ENCODE measurements around the gene PTGFR.

Gene PTGFR

GRCh38 chr1:78490861-78491450 lies at the start of gene PTGFR:
Gene PTGFR (plus strand): TSS chr1:78490974. CDS start chr1:78492744, 1,770 bp downstream.
- DNase-seq, result peak; percentile 47

- DNase-seq, result no peak
These were observed 48.9 kb upstream of the PTGFR start for GRCh38 chr1:78441921-78442320.

GRCh38 chr1:78447086-78447485 lies 43.7 kb upstream of the PTGFR start:
- DNase-seq, result no peak

GRCh38 chr1:78464449-78464891 lies 26.3 kb upstream of the PTGFR start:
- no peak for DNase-seq

GRCh38 chr1:78465143-78465542 lies 25.6 kb upstream of the PTGFR start:
- DNase-seq, result no peak

DNA sequence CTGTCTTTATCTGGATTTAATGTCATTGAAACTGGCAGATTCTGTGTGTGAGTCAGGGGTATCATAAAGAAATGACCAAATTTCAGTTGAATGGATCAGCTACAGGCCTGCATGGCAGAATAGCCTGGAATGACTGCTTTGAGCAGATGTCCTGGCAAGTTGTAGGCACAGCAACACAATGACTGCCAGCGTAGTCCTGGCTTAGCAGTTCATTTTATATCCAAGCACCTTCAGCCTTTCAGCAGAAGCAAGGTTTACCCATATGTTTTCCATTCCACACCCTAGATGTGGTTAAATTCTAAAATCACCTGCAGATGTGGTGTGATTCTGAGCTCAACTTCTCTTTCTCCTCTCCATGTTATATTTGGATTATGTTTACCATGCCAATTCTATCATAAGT lies 22.3 kb upstream of the PTGFR start:
- DNase-seq, result peak; percentile 31

- no peak for DNase-seq
These were observed 21.2 kb upstream of the PTGFR start for GRCh38 chr1:78469576-78469975.

- no peak for DNase-seq
These were observed 18.7 kb upstream of the PTGFR start for GRCh38 chr1:78471890-78472620.

DNA sequence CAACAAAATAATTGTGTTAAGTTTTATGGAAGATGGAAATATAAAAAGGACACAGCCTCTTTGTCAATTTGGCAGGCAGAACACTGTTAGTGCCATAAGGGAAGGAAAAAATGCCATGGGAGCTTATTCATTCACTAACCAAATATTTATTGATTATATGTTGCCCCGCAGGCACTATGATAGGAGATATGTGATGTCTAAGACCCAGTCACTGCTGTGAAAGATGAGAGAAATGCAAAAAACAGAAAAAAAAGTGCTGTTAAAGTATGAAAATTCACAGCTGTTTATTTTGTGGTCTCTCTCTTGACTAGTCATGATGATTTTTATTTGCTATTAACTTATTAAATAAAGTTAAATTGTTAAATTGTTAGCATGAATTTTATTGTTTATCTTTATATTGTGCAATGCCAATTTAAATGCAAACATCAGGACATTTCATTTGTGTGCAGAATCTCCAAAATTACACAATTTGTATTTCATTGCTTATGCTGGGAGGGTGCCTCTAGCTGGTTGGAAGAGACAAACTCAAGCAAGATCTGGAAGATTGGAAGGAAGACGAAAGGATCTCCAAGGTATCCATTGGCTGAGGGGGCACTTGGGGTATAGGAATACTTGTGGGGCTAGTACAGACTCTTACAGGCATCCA lies 17.8 kb upstream of the PTGFR start:
- DNase-seq, result no peak

DNA sequence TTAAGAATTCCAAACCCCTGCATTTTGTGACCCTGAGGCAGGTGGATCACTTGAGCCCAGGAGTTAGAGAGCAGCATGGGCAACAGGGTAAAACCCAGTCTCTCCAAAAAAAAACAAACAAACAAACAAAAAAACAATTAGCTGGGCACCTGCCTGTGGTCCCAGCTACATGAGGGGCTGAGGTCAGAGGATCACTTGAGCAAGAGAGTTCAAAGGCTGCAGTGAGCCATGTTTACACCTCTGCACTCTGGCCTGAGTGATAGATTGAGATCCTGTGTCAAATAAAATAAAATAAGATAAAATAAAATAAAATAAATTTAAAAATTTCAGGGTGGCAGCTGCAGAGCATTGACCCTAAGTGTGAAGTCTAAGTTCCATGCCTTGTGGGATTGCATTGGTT lies 16.7 kb upstream of the PTGFR start:
- DNase-seq, result no peak

DNA sequence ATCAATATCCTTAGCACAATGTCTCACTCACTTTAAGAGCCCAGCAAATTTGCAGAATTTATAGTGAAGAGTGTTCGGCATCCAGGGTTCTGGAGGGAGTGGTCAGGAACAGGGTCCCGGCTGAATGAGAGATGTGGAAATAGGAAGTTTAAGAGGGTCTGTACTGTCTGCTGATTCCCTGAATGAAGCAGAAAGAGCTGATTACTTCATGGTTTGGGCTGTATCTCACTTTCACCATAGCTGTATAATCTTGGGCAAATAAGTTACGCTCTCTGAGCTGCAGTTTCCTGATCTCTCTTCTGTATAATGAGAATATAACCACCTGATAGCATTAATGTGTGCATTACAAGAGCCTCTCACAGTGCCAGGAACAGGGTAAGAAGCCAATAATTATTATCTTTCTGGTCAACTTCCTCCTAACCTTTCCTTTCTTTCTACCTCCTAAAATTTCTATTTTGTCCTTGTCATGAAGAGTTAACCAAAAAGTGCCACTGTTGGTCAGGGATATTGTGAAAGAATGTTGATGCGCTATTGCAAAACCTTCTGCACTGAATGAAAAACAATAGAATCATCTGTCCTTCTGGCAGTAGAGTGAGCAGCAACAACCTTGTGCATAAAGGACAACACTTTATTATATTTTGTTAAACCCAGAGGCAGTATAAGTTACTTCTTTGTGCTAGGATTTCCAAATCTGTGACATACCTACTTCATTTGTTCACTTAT lies 14.7 kb upstream of the PTGFR start:
- no peak for DNase-seq

DNA sequence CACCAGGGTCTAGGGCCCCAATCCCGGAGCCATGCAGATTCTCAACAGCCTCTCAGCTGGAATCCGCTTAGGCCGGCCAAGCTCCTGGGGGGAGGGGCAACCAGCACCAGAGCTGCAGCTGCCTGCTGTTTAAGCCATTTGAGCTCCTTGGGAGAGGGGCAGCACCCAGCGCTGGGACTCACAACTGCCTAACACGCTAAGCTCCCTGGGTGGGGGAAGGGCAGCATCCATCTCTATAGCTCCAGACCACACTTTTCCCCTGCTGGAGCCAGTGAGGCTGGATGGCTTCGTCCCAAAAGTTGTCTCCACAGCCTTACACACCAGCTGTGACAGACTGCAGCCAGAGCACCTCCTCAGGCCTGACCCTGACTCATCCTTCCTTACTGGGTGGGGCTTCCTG lies 6.9 kb upstream of the PTGFR start:
- no peak for DNase-seq

DNA sequence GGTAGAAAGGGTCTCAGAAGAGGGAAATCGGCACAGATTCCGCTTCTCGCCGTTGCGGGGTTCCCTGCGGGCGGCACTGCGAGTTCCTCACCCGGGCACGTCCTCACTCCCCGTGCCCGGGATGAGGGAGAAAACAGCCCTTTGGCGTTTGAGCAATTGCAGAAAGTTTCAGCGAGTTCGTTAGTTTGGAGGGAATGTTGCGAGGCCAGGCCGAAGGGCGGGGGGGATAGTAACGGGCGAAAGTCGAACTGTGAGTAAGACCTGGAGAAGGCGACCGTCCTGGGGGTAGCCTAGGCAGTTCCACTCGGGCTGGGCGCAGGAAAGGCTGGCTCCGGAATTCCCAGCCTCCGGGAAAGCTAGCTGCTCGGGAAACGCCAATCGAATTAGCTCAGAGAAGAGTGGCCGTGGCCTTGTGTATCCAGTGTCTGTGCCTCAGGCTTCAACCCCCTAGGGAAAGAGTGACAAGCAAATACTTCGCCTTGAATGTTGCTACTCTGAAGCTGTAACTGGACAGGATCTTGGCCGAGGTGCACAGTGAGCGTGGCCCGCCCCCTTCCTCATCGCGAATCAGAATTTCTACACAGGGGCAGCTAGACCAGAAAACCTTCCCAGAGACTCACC lies 787 bp downstream of the PTGFR start:
- DNase-seq, result peak; percentile 53

DNA sequence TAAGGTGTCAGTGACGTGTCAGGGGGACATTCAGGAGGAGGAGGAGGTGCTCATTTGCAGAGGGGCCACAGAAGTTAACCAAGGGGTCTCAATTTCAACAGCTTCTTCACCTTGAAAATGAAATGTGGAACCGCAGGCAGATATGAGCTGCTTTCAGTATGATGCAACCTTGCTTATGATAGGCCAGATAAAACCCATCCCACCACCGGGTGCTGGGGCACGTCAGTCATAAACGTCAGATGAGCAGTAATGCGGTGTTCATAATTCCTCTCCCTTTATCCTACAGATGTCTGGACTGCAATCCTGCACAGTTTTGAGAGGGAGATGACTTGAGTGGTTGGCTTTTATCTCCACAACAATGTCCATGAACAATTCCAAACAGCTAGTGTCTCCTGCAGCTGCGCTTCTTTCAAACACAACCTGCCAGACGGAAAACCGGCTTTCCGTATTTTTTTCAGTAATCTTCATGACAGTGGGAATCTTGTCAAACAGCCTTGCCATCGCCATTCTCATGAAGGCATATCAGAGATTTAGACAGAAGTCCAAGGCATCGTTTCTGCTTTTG lies 1.7 kb downstream of the PTGFR start:
- no peak for DNase-seq

GRCh38 chr1:78493451-78493850 lies 2.7 kb downstream of the PTGFR start:
- no peak for DNase-seq

DNA sequence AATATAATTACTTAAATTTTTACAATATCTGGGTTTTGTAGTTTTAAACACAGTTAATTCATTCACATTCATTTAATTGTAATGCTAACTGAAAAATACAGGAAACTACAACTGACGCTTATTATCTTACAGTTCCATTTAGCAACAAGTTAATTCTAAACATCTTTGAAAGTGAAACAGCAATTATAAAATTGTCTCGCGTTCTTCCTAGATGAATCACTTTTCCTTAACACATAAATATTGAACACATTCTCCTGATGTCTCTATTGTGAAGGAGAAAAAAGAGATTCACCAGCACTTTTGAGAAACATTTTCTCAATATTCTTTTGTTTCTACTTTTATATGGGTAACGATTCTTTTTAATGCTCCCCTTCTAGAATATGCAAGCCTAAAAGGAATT lies 6.4 kb downstream of the PTGFR start:
- no peak for DNase-seq

GRCh38 chr1:78500529-78500928 lies 9.8 kb downstream of the PTGFR start:
- DNase-seq, result no peak

GRCh38 chr1:78501203-78501602 lies 10.4 kb downstream of the PTGFR start:
- no peak for DNase-seq

DNA sequence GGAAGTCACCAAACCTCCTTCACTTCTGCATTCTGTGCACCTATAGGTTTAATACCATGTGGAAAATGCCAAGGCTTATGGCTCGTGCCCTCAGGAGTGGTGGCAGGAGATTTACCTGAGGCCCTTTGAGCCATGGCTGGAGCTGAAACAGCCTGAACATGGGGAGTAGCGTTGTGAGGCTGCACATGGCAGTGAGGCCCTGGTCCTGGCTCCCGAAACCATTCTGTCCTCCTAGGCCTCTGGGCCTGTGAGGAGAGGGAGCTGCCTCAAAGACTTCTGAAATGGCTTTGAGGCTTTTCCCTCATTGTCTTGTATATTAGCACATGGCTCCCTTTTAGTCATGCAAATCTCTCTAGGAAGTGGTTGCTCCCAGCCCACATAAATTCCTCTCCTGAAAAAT lies 20.6 kb downstream of the PTGFR start:
- no peak for DNase-seq

DNA sequence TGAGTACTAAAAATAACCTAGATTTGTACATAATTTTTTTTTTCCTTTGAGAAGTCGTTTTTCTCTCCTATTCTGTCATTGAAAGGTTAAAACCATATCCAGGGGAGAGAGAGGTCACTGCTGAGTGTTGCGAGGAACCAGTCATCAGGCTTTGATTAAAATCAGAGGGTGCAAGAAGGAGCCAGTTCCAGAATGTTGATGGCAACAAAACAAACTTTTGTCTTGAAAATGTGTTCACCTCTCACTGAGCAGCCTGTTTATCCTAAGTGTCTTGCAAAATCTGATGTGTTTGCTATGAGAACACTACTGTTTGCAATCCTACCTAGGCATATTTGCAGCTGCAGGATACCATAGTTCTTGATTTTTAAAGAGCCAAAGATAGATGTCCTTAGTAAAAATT lies 25.9 kb downstream of the PTGFR start:
- no peak for DNase-seq

GRCh38 chr1:78519446-78519845 lies 28.7 kb downstream of the PTGFR start:
- DNase-seq, result no peak

GRCh38 chr1:78520216-78520615 lies 29.4 kb downstream of the PTGFR start:
- no peak for DNase-seq

DNA sequence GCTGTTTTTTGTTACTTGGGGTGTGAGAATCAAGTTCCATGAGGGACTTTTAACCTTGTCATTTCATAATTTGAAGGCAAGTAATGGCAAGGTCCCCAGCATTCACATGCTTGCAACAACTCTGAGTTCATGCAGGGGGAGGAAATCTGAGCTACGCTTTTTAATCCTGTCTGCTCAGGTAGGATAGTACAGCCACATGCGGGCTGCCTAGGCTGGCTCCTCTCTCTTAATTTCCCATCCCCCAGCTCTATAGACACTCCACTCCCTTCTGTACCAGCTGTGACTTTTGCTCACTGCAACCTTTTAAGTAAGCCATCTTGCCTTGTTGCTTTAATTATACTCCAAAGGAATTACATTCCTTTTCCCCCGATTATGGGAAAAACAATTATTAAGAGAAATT lies 30.1 kb downstream of the PTGFR start:
- no peak for DNase-seq

All from right hindlimb (tissue), 1 donor.